ACC112 (cell line): ENCODE measurements around the gene MRE11.

ENCODE experiments used
- H2AFZ ChIP-seq: fragments of 200-600 bp; sonication (generic); one replicate; pipeline ENCODE4 v1.6.0; 2017; ENCODE audit warnings: antibody characterized with exemption, low read length; ENCODE audit not compliant: unreplicated experiment
- H3K27ac ChIP-seq: fragments of 200-600 bp; sonication (generic); 2 replicates; pipeline ENCODE4 v1.5.1; 2014; ENCODE audit warnings: low read depth, mild to moderate bottlenecking, antibody characterized with exemption, low read length, moderate library complexity
- H3K27me3 ChIP-seq: fragments of 200-600 bp; sonication (generic); 2 replicates; pipeline ENCODE4 v1.6.1; 2014; ENCODE audit warnings: mild to moderate bottlenecking, antibody characterized with exemption, low read length, moderate library complexity, mixed read lengths; ENCODE audit not compliant: insufficient read depth
- H3K36me3 ChIP-seq: fragments of 200-600 bp; sonication (generic); 2 replicates; pipeline ENCODE4 v1.6.1; 2016; ENCODE audit warnings: mild to moderate bottlenecking, antibody characterized with exemption, low read length, moderate library complexity, mixed read lengths; ENCODE audit not compliant: insufficient read depth
- H3K4me1 ChIP-seq: fragments of 200-600 bp; sonication (generic); one replicate; pipeline ENCODE4 v1.6.1; 2016; ENCODE audit warnings: low read length, mixed read lengths; ENCODE audit not compliant: insufficient read depth, unreplicated experiment, control insufficient read depth
- H3K4me3 ChIP-seq: fragments of 200-600 bp; sonication (generic); 2 replicates; pipeline ENCODE4 v1.5.1; 2014; ENCODE audit warnings: mild to moderate bottlenecking, low read depth, low read length
- H3K79me2 ChIP-seq: fragments of 200-600 bp; sonication (generic); one replicate; pipeline ENCODE4 v1.6.0; 2016; ENCODE audit warnings: low read length; ENCODE audit not compliant: control insufficient read depth, unreplicated experiment, insufficient read depth

The MRE11 gene

GRCh38 chr11:94525546-94526324 is 32.1 kb upstream of the MRE11 start:
- no peak overlapping the region for H2AFZ ChIP-seq
- no peak overlapping the region for H3K27ac ChIP-seq
- H3K79me2 ChIP-seq = no peaks in the 10 kb centered on the region
- H3K4me1 ChIP-seq = no peaks in the 10 kb centered on the region
- H3K4me3 ChIP-seq = no peak overlapping the region
- no peaks in the 10 kb centered on the region for H3K36me3 ChIP-seq
- no peaks in the 10 kb centered on the region for H3K27me3 ChIP-seq

GRCh38 chr11:94524341-94524740 is 30.7 kb upstream of the MRE11 start:
- Histone ChIP-seq H3K4me3 (no peak overlapping the region), H3K36me3 (no peaks in the 10 kb centered on the region), H3K27ac (no peak overlapping the region), H2AFZ (no peak overlapping the region), H3K4me1 (no peaks in the 10 kb centered on the region), H3K27me3 (no peaks in the 10 kb centered on the region), H3K79me2 (no peaks in the 10 kb centered on the region)

- Histone ChIP-seq H3K36me3 (no peaks in the 10 kb centered on the region), H3K4me1 (no peaks in the 10 kb centered on the region), H3K4me3 (no peak overlapping the region), H3K79me2 (no peaks in the 10 kb centered on the region), H3K27me3 (no peaks in the 10 kb centered on the region), H2AFZ (no peak overlapping the region), H3K27ac (no peak overlapping the region)
Measured at GRCh38 chr11:94521684-94522083, 28.0 kb upstream of the MRE11 start.

GRCh38 chr11:94519478-94520084 is 25.9 kb upstream of the MRE11 start:
- Histone ChIP-seq H3K27ac (no peak overlapping the region), H3K79me2 (no peaks in the 10 kb centered on the region), H3K27me3 (0 out of 2 replicates have a peak, but pooled peaks cover 7% of the 10 kb centered on the region), H3K36me3 (no peaks in the 10 kb centered on the region), H3K4me3 (no peak overlapping the region), H3K4me1 (no peaks in the 10 kb centered on the region), H2AFZ (peak overlapping the region; percentile 35)

- Histone ChIP-seq H3K4me1 (no peaks in the 10 kb centered on the region), H3K36me3 (no peaks in the 10 kb centered on the region), H3K27ac (no peak overlapping the region), H3K27me3 (0 out of 2 replicates have a peak, but pooled peaks cover 7% of the 10 kb centered on the region), H2AFZ (no peak overlapping the region), H3K79me2 (no peaks in the 10 kb centered on the region), H3K4me3 (no peak overlapping the region)
Measured at GRCh38 chr11:94518300-94518699, 24.7 kb upstream of the MRE11 start.

GRCh38 chr11:94516725-94517124 is 23.1 kb upstream of the MRE11 start:
- Histone ChIP-seq H2AFZ (no peak overlapping the region), H3K36me3 (no peaks in the 10 kb centered on the region), H3K27ac (no peak overlapping the region), H3K27me3 (0 out of 2 replicates have a peak, but pooled peaks cover 7% of the 10 kb centered on the region), H3K79me2 (no peaks in the 10 kb centered on the region), H3K4me1 (no peaks in the 10 kb centered on the region), H3K4me3 (no peak overlapping the region)

GRCh38 chr11:94515398-94515797 is 21.8 kb upstream of the MRE11 start:
- 0 out of 2 replicates have a peak, but pooled peaks cover 7% of the 10 kb centered on the region for H3K27me3 ChIP-seq
- H3K4me1 ChIP-seq = no peaks in the 10 kb centered on the region
- H3K4me3 ChIP-seq = no peak overlapping the region
- H3K79me2 ChIP-seq = no peaks in the 10 kb centered on the region
- no peak overlapping the region for H3K27ac ChIP-seq
- no peak overlapping the region for H2AFZ ChIP-seq
- no peaks in the 10 kb centered on the region for H3K36me3 ChIP-seq

GRCh38 chr11:94513091-94513490 is 19.4 kb upstream of the MRE11 start:
- H3K79me2 ChIP-seq = no peaks in the 10 kb centered on the region
- peak overlapping the region; percentile 83; the same call in 1 of the 2 replicates for H3K4me3 ChIP-seq
- H3K4me1 ChIP-seq = no peaks in the 10 kb centered on the region
- 0 out of 2 replicates have a peak, but pooled peaks cover 7% of the 10 kb centered on the region for H3K27me3 ChIP-seq
- no peak overlapping the region for H3K27ac ChIP-seq
- H3K36me3 ChIP-seq = no peaks in the 10 kb centered on the region
- no peak overlapping the region for H2AFZ ChIP-seq

GRCh38 chr11:94511932-94512781 is 18.5 kb upstream of the MRE11 start, which contains the start of gene C11orf97:
TSS of gene C11orf97 (plus strand) at chr11:94512461. CDS start at chr11:94512529, 68 bp downstream.
- Histone ChIP-seq H2AFZ (peak within 1 kb of the TSS; percentile 70), H3K27ac (no peak within 1 kb of the TSS), H3K27me3 (0 out of 2 replicates have a peak, but pooled peaks cover 7% of the 10 kb centered on the region), H3K36me3 (no peaks in the 10 kb centered on the region), H3K4me1 (no peaks in the 10 kb centered on the region), H3K4me3 (peak within 1 kb of the TSS; percentile 83), H3K79me2 (no peaks in the 10 kb centered on the region)

- Histone ChIP-seq H3K36me3 (no peaks in the 10 kb centered on the region), H3K27ac (no peak overlapping the region), H3K27me3 (no peaks in the 10 kb centered on the region), H3K79me2 (no peaks in the 10 kb centered on the region), H3K4me3 (no peak overlapping the region), H2AFZ (no peak overlapping the region), H3K4me1 (no peaks in the 10 kb centered on the region)
Measured at GRCh38 chr11:94507485-94507884, 13.8 kb upstream of the MRE11 start.
